Measurements from ENCODE around the gene HINFP.
"Not testable (repeated sequence)": the region's sequence is repeated elsewhere in the genome, so short reads cannot be mapped to it uniquely, and the experiment has no call there.

The HINFP gene

GRCh38 chr11:119130662-119131061, 9.3 kb downstream of the HINFP start:
- TF ChIP-seq TCF4 (CRISPR knock-in tag; IDR thresholded peaks at IDR 0.05; ENCODE audit: borderline replicate concordance): no peak
- no peak for TF ChIP-seq POU6F1 (CRISPR knock-in tag; IDR thresholded peaks at IDR 0.05; ENCODE audit: borderline replicate concordance, low read depth)
- no peak for TF ChIP-seq ZFP30 (CRISPR knock-in tag; IDR thresholded peaks at IDR 0.05)
- TF ChIP-seq ZFP3 (CRISPR knock-in tag; IDR thresholded peaks at IDR 0.05): no peak
- no peak for TF ChIP-seq PPARA (CRISPR knock-in tag; IDR thresholded peaks at IDR 0.05; ENCODE audit: borderline replicate concordance)
- no peak for TF ChIP-seq BACH2 (CRISPR knock-in tag; IDR thresholded peaks at IDR 0.05; ENCODE audit: borderline replicate concordance)
- TF ChIP-seq CREB5 (CRISPR knock-in tag; IDR thresholded peaks at IDR 0.05; ENCODE audit: low read depth): no peak
- TF ChIP-seq PATZ1 (CRISPR knock-in tag; IDR thresholded peaks at IDR 0.05; ENCODE audit: borderline replicate concordance): no peak
- no peak for TF ChIP-seq ZNF565 (CRISPR knock-in tag; conservative IDR thresholded peaks at IDR 0.05; ENCODE audit: low read depth)
- no peak for TF ChIP-seq TOX (CRISPR knock-in tag; IDR thresholded peaks at IDR 0.05; ENCODE audit: borderline replicate concordance)
- TF ChIP-seq ZNF70 (CRISPR knock-in tag; IDR thresholded peaks at IDR 0.05): no peak
- TF ChIP-seq ZNF8 (CRISPR knock-in tag; IDR thresholded peaks at IDR 0.05): no peak
- no peak for TF ChIP-seq GLIS3 (CRISPR knock-in tag; IDR thresholded peaks at IDR 0.05)
- no peak for TF ChIP-seq OSR1 (CRISPR knock-in tag; IDR thresholded peaks at IDR 0.05)
- no peak for ATAC-seq

- TF ChIP-seq POU6F1 (CRISPR knock-in tag; IDR thresholded peaks at IDR 0.05; ENCODE audit: borderline replicate concordance, low read depth) (no peak), CSRNP3 (CRISPR knock-in tag; IDR thresholded peaks at IDR 0.05) (no peak), OSR1 (CRISPR knock-in tag; IDR thresholded peaks at IDR 0.05) (no peak), ZFP3 (CRISPR knock-in tag; IDR thresholded peaks at IDR 0.05) (no peak), RARB (CRISPR knock-in tag; IDR thresholded peaks at IDR 0.05) (no peak), GLIS3 (CRISPR knock-in tag; IDR thresholded peaks at IDR 0.05) (no peak), TOX (CRISPR knock-in tag; IDR thresholded peaks at IDR 0.05; ENCODE audit: borderline replicate concordance) (no peak), TSHZ2 (CRISPR knock-in tag; IDR thresholded peaks at IDR 0.05) (no peak), ZNF565 (CRISPR knock-in tag; conservative IDR thresholded peaks at IDR 0.05; ENCODE audit: low read depth) (no peak), PATZ1 (CRISPR knock-in tag; IDR thresholded peaks at IDR 0.05; ENCODE audit: borderline replicate concordance) (no peak), ZNF70 (CRISPR knock-in tag; IDR thresholded peaks at IDR 0.05) (no peak), ZC3H10 (CRISPR knock-in tag; IDR thresholded peaks at IDR 0.05) (no peak), ESRRG (CRISPR knock-in tag; IDR thresholded peaks at IDR 0.05) (no peak), PPARA (CRISPR knock-in tag; IDR thresholded peaks at IDR 0.05; ENCODE audit: borderline replicate concordance) (no peak), ARNTL (CRISPR knock-in tag; IDR thresholded peaks at IDR 0.05; ENCODE audit: borderline replicate concordance, low read depth) (no peak), SNAI2 (CRISPR knock-in tag; IDR thresholded peaks at IDR 0.05) (no peak)
- peak; percentile 85 for ATAC-seq
Observed at GRCh38 chr11:119134389-119134978, 13.1 kb downstream of the HINFP start.

GRCh38 chr11:119139276-119139675, 17.9 kb downstream of the HINFP start:
- not testable (repeated sequence) for ATAC-seq
